GM21381 (cell line): ENCODE data around the gene MARVELD3.

Source experiments
- ATAC-seq: cut with Tn5 transposase; IDR thresholded peaks from one replicate; pipeline ENCODE4 v1.9.1; 2021; ENCODE audit warnings: mild to moderate bottlenecking, moderate library complexity; ENCODE audit not compliant: unreplicated experiment

Gene MARVELD3

DNA sequence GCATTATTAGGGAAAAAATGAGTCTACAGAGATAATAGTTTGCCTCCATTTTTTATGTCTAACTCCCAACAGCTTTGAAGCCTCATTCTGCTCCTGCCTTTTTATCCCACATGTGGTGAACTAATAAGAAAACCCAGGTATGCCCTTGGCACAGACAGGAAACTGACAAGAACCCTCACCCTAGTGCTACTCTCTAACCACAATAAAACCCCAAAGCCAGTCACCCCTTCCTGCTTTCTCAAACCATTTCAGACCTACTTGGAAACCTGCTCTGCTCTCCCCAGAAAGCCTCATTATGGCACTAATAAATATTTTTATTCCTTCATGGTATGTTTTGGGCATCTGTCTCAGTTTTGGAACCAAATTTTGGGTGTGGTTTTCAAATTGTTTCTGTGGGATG lies 3.9 kb upstream of the MARVELD3 start:
- ATAC-seq, result no peak

DNA sequence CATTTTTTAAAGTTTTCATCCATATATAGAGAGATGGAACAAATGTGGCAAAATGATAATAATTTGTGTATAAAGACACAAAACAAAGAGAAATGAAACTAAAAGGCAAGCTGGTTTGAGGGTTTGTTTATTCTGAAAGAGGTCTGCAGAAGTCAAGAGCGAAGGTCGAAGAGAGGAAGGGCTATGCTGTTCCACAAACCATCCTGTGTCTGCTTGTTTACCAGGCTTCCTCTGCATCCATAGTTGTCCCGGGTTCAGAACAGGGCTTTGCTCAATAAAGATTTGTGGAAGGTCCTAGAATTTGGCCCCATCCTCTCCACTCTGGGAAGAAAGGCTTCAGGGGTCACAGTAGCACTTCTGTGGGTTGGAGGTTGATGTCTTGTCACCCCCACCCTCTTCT lies 2.4 kb upstream of the MARVELD3 start:
- ATAC-seq, result no peak

DNA sequence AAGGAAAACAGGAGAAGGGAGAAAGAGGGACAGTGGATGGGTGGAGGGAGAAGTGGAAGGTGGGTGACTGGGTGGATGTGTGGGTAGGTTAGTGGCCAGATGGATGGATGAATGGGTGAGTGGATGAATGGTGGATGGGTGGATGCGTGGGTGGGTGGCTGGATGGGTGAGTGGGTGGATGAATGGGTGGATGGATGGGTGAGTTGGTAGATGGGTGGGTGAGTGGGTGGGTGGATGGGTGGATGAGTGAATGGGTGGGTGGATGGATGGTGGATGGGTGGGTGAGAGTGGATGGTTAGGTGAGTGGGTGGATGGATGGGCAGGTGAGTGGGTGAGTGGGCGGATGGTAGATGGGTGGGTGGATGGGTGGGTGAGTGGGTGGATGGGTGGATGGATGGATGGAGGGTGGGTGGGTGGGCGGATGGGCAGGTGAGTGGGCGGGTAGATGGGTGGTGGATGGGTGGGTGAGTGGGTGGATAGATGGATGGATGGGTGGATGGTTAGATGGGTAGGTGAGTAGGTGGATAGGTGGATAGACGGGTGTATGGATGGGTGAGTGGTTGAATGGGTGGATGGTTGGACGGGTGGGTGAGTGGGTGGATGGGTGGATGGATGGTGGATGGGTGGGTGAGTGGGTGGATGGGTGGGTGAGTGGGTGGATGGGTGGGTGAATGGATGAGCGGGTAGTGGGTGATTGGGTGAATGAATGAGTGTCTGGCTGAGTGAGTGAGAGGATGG lies 702 bp upstream of the MARVELD3 start:
- ATAC-seq, result no peak

DNA sequence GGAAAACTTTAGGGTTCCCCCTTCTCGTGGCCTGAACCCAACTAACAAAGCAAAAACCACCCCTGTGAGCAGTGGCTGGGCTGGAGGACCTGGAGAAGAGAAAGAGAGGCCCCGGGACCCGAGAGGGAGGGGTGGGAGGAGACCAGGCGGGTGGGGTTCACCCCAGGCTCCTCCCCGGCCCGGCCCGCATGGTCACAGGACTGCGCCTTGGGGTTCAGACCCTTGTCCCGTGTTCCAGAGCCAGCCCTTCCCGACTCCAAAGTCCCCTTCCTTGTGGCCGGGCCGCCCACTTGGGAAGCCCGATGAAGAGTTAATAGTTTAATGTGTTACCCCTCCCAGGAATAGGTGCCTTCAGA lies 852 bp downstream of the MARVELD3 start:
- ATAC-seq, result no peak

DNA sequence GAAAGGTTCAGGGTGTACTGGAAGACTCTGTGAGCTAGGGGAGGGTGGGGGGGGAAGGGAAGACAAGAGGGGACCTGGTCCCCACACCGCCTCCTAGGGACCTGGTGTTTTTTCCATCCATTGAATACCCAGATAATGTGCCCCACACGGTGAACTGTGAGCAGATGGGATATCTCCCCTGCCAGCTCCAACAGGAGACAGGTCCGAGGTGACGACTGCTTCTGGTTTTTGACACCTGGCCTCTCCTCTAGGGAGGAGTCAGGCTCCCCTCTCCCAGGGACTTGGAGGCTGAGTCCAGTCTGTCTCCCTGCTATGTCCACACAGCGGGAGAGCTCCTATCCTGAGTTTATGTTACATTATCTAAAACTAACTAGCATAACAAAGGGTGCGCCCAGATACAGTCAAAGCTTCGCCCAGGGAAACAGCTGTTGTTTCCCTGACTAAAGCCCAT lies 1.8 kb downstream of the MARVELD3 start:
- no peak for ATAC-seq

DNA sequence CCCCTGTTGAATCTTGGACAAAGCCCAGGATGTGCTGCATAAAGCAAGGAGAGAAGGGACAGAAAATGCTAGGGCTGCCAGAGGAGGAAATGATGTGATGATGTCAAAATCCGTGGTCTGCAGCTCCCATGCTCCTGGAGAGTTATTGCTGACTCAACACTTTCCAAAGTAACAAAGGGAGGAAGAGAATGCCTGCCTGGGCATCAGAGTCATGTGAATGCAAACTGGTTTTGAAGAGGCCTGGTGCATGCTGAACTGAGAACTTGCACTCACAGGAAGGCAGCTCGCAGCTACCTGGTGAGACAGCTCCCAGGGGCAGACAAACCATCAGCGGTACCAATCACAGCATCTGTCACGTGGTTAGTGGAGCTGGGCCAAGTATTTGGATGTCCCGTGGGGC lies 2.8 kb downstream of the MARVELD3 start:
- ATAC-seq, result no peak

DNA sequence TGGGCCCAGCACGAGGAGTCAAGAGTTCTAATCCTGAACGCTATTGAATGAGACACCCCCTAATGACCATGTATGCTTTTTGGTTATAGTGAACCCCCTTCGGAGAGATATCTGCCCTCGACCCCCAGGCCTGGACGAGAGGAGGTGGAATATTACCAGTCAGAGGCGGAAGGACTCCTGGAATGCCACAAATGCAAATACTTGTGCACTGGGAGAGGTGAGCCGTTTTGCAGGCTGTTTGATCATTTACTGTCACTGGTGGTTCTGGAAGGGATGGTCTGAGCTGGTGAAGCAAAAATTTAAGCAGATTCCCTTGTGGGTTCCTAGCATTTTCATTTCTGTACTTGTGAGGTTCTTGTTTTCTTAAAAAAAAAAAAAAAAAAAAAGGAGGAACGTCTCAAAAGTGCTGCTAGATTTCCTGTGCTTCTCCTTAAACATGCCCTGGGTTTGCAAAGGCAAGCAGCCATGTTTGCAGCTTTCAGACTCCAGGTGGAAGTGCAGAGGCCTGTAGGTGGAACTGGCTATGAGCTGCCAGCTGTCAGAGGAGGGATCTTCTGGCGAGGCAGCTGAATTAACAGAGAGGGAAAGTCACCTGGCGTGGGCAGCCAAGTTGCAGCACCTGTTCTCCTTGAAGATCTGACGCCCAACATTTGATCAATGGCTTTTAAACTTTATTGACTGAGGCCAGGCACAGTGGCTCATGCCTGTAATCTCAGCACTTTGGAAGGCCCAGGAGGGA lies 3.5 kb downstream of the MARVELD3 start:
- ATAC-seq, result no peak

DNA sequence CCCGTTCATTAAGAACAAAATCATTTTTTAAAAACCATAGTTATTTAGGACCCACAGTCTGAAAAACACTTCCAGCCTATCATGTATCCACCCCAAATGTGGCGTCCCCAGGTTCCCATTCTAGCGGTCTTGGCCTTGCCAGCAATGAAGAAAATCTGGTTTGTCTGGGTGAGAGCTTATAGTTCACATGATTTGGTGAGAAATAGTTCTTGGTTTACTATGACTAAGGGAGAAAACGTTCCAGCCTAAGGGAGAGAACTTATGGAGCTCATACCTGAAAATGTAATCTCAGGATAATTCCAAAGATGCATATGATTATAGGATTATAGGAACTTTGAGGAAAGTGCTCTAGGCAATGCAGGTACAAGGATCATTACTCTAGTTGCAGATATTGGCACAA lies 4.8 kb downstream of the MARVELD3 start:
- ATAC-seq, result no peak

DNA sequence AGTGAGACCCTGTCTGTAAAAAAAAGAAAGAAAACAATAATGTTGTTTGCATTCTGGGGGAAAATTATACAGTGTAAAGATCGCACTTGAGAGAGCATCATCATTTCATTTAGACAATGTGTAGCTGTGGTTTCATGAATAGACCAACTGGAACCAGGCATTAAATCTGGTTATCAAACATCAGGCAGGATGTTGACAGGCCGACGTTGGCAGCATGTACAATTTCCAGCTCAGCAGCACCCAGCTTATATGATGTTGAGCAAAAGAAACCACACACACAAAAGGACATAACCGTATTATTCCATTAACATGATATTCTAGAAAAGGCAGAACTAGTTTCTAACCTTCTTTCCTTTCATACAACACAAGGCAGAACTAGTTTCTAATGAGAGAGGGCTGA lies 5.8 kb downstream of the MARVELD3 start:
- ATAC-seq, result no peak

DNA sequence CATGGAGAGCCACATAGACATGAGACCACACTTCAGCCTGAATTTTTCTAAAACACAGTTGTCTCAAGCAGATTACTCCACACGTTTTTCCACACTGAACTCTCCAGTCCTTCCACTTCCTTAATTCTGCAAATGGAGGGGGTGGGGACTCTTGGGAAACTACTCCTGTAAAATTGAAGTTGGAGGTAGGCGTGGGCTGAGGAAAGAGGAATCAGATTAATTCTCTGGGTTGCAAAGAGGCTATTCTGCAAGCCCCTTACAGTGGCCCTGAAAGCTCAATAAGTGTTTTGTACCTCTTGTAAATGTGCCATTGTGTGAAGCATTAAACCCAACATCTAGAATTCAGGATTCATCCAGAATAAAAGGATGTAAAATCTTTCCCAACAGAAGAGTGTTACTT lies 9.6 kb downstream of the MARVELD3 start:
- no peak for ATAC-seq

DNA sequence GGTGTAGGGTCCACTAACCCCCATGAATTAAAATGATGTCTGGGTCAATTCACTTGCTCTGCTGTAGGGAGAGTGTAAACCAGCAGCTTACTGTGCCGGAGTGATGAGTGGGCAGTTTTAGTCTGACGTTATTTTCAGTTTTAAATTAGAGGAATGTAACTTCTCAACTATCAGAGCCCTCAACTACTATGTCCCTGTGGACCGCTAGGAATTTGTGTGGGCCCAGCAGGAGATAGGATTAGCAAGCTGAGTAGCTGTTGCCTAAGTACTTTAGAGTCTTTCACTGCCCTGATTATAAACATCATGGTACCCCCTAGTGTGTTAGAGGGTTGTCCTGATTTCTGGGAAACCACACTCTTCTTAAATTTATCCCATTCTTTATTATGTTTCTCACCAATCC lies 11.4 kb downstream of the MARVELD3 start:
- no peak for ATAC-seq

DNA sequence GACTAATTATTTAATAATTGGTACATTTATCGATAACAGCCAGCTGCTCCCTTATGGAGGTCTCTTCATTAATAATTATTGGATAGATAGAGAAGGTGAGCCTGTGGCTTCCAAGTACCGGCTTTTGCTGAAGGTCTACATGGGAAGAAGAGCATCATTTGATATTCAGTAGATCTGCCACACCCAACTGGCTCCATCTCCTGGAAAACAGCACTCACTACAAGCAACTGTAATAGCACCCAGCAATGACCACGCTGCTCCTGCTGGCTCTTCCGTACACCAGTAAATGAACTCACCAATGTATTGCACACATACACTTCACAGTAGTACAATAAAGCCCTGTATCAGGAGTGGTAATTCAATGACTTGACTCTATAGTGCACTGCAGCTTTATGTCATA lies 19.5 kb downstream of the MARVELD3 start:
- ATAC-seq, result no peak

DNA sequence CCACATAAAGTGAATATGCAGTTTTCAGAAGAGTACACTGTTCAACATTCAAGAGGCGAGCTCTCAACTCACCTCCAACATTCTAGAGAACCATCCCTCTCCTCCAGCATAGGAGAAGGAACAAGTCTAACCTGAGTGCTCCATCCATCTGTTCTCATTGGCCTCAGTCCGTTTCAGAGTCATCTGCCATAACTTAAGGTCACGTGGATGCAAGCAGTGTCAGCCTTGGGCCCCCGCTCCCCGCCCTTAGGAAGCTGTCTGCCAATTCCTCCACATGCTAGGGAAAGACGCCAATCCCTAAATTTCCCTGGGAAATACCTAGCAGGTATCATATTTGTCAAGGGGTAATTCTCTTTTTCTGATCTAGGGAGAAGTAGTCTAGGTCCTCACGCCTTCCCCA lies 21.4 kb downstream of the MARVELD3 start:
- no peak for ATAC-seq

DNA sequence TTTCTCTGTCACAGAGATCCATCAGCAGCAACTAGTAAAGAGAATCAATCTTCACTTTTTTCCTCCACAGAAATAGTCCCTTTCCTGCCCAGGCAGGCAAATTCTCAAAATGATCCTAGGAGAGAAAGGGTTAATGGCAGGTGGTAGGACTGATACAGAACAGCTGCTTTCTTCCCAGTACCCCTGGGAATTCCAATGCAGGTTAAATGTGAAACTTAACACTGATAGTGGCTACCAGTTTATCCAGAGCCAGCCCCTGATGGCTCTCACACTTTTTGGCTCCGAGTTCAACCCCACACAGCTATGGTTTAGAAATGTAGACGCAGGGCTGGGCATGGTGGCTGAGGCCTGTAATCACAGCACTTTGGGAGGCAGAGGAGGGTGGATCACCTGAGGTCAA lies 22.2 kb downstream of the MARVELD3 start:
- ATAC-seq, result no peak

DNA sequence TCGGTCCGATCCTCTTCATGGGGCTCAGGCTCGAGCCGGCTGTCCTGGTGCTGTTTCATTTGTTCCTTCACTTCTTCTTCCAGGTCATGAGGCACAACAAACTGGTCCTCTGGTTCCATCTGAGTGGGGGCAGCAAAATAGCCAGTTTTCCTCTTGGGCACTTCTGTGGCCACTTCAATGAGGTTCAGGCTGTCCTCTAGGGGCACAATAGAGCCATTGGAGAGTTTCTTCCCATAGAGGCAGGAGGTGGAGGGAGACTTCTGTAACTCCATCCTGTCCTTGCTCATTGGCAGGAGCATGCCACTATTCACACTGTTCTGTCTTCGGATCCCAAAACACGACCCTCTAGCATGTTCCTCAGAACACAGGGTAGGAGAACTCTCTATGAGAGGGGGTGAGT lies 22.9 kb downstream of the MARVELD3 start:
- no peak for ATAC-seq

DNA sequence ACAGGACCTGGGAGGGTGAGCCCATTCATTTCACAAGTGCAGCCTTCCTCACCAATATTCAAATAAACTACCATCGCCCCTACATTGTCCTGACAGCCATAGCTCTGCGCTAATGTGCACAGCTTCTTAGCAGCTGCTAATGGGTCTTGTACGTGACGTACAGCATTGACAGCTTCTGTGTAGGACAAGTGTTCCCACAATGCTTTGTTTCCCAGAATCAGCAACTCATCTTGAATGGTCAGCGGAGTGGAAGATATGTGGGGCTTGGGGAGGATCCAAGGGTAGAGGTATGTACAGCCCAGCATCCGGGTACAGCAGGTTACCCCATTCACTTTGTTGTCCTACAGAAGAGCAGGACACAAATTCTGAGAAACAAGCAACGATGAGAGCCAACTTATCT lies 23.7 kb downstream of the MARVELD3 start:
- ATAC-seq, result no peak

DNA sequence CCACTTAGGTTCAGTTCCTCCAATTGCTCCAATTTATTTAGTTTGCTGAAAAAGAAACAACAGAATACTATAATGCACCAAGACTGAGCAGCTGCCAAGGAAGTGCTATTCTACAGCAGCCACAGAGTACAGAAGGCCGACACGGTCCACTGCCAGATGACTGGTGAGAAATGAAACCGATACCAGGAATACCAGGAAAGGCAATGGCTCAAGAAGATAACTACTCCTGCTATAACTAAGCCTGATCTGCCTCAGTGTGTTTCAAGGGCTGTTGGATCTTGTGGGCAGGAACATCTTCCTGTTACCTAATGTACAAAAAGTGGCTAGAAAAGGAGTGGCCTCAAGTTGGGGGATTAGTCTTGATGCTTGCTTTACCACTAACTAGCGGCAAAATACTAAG lies 32.8 kb downstream of the MARVELD3 start:
- no peak for ATAC-seq

DNA sequence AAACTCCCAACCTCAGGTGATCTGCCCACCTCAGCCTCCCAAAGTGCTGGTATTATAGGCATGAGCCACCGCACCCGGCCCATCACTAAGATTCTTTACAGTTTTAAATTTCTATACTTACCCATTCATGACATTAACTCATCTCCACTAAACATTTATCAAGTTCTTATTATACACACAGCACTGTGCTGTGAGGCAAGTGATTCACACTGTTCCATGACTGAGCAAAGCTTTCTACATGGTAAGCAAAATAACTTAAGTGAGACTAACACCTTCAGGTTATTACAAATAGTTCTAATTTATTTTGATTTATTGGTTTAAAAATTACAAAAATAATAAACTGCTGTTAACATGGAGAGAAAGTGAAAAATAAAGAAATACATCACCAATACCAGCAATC lies 33.5 kb downstream of the MARVELD3 start:
- no peak for ATAC-seq

DNA sequence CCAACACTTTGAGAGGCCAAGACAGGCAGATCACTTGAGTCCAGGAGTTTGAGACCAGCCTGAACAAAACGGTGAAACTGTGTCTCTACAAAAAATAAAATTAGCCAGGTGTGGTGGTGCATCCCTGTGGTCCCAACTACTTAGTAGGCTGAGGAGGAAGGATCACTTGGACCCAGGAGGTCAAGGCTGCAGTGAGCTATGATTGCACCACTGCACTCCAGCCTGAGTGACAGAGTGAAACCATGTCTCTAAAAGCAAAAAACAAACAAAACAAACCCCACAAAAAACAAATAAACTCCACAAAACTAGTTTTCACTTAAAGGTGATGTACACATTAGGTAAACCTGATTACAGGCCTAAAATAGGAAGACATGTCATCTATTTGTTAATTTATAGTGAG lies 40.3 kb downstream of the MARVELD3 start:
- no peak for ATAC-seq

DNA sequence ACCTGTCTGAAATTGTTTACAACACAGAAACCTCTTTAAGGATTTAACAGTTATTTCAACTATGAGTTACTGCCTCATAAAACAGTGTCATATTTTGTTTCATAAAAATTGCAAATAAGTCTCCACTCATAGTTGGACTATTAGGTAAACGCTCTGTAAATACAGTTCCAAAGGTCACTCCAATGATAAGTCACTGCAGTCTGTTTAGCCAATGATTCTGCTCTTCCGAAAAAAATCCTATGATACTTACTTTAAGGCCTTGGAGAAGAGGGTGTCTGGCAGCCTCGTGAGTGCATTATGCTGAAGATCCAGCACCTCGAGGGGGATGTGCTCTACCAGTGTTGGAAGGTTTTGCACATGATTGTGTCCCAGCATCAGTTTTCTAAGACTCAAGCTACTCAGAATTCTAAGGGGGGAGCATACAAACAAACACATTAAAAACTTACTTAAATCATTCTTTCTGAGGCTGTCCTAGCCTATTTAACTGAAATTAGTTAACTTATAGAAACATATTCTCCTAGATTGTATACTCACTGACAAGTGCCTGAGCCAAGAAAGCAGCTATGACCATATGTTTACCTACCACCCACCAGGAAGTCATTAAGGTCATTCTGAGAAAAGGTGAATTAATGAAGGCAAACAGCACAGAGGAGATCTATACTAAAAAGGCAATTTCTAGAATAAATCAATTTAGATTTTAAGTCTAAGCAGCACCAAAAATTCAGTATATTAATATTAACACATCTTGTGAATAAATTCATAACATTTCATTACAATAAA lies 41.1 kb downstream of the MARVELD3 start:
- no peak for ATAC-seq

DNA sequence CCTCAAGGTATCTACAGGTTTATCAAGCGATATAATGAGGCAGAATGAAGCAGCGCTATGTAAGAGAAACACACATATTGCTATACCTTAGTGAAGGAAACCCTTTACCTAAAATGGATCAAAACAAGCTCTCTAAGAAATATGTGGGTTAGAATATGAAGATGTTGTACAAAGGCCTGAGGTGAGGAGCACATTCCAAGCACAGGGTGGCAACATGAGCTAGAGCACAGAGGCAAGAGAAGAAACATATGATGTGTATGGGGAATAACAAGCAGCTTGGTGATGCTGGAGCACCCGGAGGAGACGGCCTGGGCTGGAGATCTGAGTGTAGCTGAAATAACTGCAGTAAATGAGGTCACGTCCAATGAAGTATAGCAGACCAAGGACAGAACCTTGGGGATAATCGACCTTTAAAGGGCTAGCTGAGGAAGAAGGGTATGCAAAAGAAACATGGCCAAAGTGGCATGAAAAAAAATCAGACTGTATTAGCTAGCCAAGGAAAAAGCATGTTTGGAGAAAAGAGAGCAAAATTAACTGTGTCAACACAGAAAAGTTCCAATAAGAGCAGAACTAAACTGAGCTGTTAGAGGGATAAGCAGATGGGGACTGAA lies 44.0 kb downstream of the MARVELD3 start:
- no peak for ATAC-seq

DNA sequence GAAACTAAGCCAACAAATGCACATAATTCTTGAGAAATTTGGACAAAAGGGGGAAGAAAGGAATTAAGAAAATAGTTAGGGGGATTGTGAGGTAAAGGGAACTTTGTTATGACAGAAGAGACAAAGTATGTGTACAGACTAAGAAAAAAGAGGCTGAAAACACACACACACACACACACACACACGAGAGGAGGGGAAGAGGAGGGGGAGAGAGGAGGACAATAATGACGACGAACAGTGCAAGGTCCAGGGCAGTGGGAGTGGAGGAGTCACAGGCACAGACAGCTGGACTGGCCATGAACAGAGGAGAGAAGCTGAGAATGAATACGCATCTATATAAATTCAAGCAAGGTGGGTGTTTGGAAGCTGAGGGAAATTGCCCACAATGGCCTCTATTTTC lies 44.6 kb downstream of the MARVELD3 start:
- no peak for ATAC-seq
